Astrocyte of the cerebellum (primary cell): ENCODE data around the gene TOR1B.
"Not testable (repeated sequence)": the region's sequence is repeated elsewhere in the genome, so short reads cannot be mapped to it uniquely, and the experiment has no call there.

Source experiments
- DNase-seq: peaks from one replicate; pipeline ENCODE4 v3.0.0-alpha.2; 2011; ENCODE audit warnings: low read depth
- H3K4me3 ChIP-seq: 2 replicates; pipeline ENCODE4 v1.5.1; 2011; ENCODE audit warnings: mild to moderate bottlenecking, low read depth, low read length, moderate library complexity
- CTCF ChIP-seq: IDR thresholded peaks from 2 replicates; pipeline ENCODE4 v1.5.1; 2012; ENCODE audit warnings: low read length, low read depth, moderate library complexity, mild to moderate bottlenecking; ENCODE audit errors: missing control alignments
- in situ Hi-C: cut with HindIII; loops from 2 replicates; pipeline ENCODE4 v1.10.0; 2017; ENCODE audit warnings: low sequenced_read_pairs

Gene TOR1B

DNA sequence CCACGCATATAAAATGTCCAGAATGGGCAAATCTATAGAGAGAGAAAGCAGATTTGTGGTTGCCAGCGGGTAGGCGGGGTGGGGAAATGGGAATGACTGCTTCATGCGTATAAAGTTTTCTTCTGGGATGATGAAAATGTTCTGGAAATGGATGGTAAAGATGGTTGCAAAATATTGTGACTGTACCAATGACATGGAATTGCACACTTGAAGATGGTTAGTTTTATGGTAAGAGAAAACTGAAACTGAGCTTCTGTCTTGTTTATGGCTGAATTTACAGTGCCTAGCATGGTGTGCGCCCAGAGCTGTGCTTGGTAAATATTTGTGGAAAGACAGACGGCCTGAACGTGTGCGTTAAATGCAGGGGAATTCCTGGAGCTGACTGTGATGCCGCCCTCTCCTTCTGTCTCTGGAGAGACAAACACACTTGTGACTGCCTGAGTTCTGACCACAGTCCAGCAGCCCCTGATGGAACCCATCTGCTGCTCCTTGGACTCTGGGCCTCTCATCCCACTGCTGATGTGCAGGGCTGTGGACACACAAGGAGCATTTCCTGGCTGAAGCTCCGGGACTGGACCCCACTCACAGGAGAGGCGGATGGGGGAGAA lies 41.6 kb upstream of the TOR1B start:
- no peak overlapping the region for H3K4me3 ChIP-seq
- in situ Hi-C loops: no loop called here
- DNase-seq: no peak
- TF ChIP-seq CTCF: no peak

DNA sequence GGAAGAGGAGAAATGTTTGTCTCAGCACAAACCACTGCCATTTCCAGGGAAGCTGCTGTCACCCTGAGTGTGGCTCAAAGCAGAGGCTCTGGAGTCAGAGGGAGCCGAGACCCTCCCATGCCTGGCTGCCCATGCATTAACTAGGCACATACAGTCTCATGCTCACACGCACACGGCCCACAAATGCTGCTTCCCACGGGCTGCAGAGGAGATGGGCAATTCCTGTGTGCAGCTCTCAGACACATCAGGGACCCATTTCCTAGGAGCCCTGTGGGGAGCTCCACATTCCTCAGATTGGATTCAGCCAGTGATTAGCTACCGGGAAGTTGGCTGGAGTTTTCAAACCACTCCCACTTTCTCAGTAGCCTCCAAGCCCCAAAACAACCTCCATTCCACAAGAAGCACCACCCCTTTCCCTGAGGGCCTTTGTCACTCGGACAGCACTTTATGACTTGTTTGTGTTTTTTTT lies 41.0 kb upstream of the TOR1B start:
- no peak for TF ChIP-seq CTCF
- in situ Hi-C loops: no loop called here
- no peak overlapping the region for H3K4me3 ChIP-seq
- no peak for DNase-seq

- in situ Hi-C loops, DNase-seq, H3K4me3 ChIP-seq: not testable (repeated sequence)
These were observed 40.5 kb upstream of the TOR1B start for GRCh38 chr9:129762370-129762984.

- peak; percentile 62 for DNase-seq
- in situ Hi-C loops: no loop called here
- no peak for TF ChIP-seq CTCF
- no peak overlapping the region for H3K4me3 ChIP-seq
These were observed 39.7 kb upstream of the TOR1B start for GRCh38 chr9:129762985-129763926.

GRCh38 chr9:129765764-129766317 lies 37.1 kb upstream of the TOR1B start:
- TF ChIP-seq CTCF: no peak
- H3K4me3 ChIP-seq: no peak overlapping the region
- DNase-seq: no peak
- in situ Hi-C loops: no loop called here

GRCh38 chr9:129768486-129768885 lies 34.5 kb upstream of the TOR1B start:
- no peak overlapping the region for H3K4me3 ChIP-seq
- in situ Hi-C loops: no loop called here
- DNase-seq: no peak
- no peak for TF ChIP-seq CTCF
